Lower leg skin (tissue), 4 donors: ENCODE measurements around the gene MYPN. TPM values are rescaled to one million over a fixed set of nuclear protein-coding genes. Genes with fewer than 3 reads are reported as not detected.
"Not testable (repeated sequence)": the region's sequence is repeated elsewhere in the genome, so short reads cannot be mapped to it uniquely, and the experiment has no call there.

Experiments
- DNase-seq, 2 donors: peaks; one replicate each; pipeline ENCODE4 v3.0.0-alpha.2; 2019; ENCODE audit warnings: low spot score in 2 of 2
- H3K4me3 ChIP-seq: fragments of 200-600 bp; sonication (generic); 2 replicates; pipeline ENCODE4 v1.5.1; 2017; ENCODE audit warnings: mild to moderate bottlenecking, low read depth; ENCODE audit not compliant: poor library complexity, severe bottlenecking
- CTCF ChIP-seq, 3 donors: fragments of 450-650 bp; IDR thresholded peaks; one replicate each; pipeline ENCODE4 v1.5.1; 2016; ENCODE audit warnings: antibody characterized with exemption in 3 of 3, mild to moderate bottlenecking in 3 of 3, moderate library complexity in 2 of 3
- POLR2A ChIP-seq, 2 donors: fragments of 450-650 bp; IDR thresholded peaks; one replicate each; pipeline ENCODE4 v1.6.1; 2016 to 2017; ENCODE audit warnings: antibody characterized with exemption in 2 of 2, mild to moderate bottlenecking in 1 of 2, moderate library complexity in 1 of 2
- WGBS, 2 donors: methylation state at CpG; one replicate each; pipeline ENCODE4 v1.1.5; 2018; 5-methylcytosine and 5-hydroxymethylcytosine counted together
- intact Hi-C: fragments of 100-400 bp; cut with DNase I; formaldehyde crosslinking; loops from one replicate; pipeline ENCODE4 v1.15.0; 2023; ENCODE audit warnings: low total_unique reads
- total RNA-seq, 4 donors: library from RNA; depleted of rRNA; stranded (reverse); fragments of >200 nt; gene quantifications; one replicate each; pipeline ENCODE4 v1.1.0, GENCODE V29; 2016

MYPN gene
- total RNA-seq, 4 donors from 2014 or later, result 0.52 TPM; not detected in 3

DNA sequence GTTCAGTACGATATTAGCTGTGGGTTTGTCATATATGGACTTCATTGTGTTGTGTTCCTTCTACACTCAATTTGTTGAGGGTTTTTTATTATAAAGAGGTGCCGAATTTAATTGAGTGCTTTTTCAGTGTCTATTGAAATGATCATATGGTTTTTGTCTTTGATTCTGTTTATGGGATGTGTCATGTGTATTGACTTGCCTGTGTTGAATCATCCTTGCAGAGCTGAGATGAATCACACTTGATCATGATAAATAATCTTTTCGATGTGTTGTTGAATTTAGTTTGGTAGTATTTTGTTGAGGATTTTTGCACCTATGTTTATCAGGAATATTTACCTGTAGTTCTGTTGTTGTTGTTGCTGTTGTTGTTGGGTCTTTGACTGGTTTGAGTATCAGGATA lies 82.8 kb downstream of the MYPN start:
- intact Hi-C loops, result no loop called here
- WGBS, 2 donors, result 63 to 68% methylated on average over 3 of the region's 3 CpGs
- no peak overlapping the region for H3K4me3 ChIP-seq
- TF ChIP-seq CTCF (IDR thresholded peaks at IDR 0.05) (no peak), POLR2A (IDR thresholded peaks at IDR 0.05) (no peak)
- DNase-seq, result no peak

- no peak overlapping the region for H3K4me3 ChIP-seq
- WGBS, 2 donors, result 77 to 96% methylated on average over 6 of the region's 6 CpGs
- intact Hi-C loops, result no loop called here
- DNase-seq, result no peak
- no peak for TF ChIP-seq POLR2A (IDR thresholded peaks at IDR 0.05)
- TF ChIP-seq CTCF (IDR thresholded peaks at IDR 0.05), result no peak
These were observed 85.0 kb downstream of the MYPN start for GRCh38 chr10:68194290-68194689.

DNA sequence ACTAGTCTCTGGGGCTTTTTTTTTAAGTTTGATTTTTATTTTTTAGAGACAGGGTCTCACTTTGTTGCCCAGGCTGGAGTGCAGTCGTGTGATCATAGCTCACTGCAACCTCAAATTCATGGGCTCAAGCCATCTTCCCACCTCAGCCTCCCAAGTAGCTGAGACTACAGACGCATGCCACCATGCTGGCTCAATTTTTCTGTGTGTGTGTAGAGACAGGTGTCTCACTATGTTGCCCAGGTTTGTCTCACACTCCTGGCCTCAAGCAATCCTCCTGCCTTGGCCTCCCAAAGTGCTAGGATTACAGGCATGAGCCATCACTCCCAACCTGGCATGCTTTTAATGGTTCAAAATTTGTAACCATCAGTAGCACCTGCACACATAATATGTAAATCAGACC lies 86.5 kb downstream of the MYPN start:
- 90 to 94% methylated on average over 2 of the region's 2 CpGs for WGBS, 2 donors
- H3K4me3 ChIP-seq, intact Hi-C loops, DNase-seq: not testable (repeated sequence)

DNA sequence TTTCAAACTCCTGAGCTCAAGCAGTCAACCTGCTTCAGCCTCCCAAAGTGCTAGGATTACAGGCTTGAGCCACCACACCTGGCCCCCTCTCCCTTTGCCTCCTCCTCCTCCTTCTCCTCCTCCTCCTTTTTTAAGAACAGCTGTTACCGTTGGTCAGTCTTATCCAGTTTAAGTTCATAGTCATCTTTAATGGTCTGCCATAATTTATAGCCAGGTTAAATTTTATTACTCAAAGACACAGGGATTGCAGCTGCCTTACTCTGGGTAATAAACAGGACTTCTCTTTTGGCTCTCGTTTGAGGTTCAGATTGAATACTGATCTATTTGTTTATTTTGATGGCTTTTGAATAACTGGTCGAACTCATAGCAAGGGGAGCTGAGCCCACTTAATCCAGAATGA lies 87.4 kb downstream of the MYPN start:
- no peak for DNase-seq
- no peak overlapping the region for H3K4me3 ChIP-seq
- intact Hi-C loops, result no loop called here
- TF ChIP-seq POLR2A (IDR thresholded peaks at IDR 0.05), result no peak
- no peak for TF ChIP-seq CTCF (IDR thresholded peaks at IDR 0.05)
- WGBS, 2 donors, result 48 to 60% methylated on average over 3 of the region's 3 CpGs

GRCh38 chr10:68202960-68203353 lies 93.7 kb downstream of the MYPN start:
- no peak for TF ChIP-seq CTCF (IDR thresholded peaks at IDR 0.05)
- TF ChIP-seq POLR2A (IDR thresholded peaks at IDR 0.05), result no peak
- intact Hi-C loops, result no loop called here
- H3K4me3 ChIP-seq, result no peak overlapping the region
- WGBS, 2 donors, result 33 to 45% methylated on average over 5 of the region's 5 CpGs
- no peak for DNase-seq

GRCh38 chr10:68208424-68209042 lies 99.2 kb downstream of the MYPN start:
- intact Hi-C loops, result no loop called here
- 60 to 68% methylated on average over 10 of the region's 10 CpGs for WGBS, 2 donors
- H3K4me3 ChIP-seq, result no peak overlapping the region
- no peak for TF ChIP-seq CTCF (IDR thresholded peaks at IDR 0.05)
- TF ChIP-seq POLR2A (IDR thresholded peaks at IDR 0.05), result no peak
- DNase-seq, result no peak
